Dermis microvascular lymphatic vessel endothelial cell (primary cell): ENCODE results near the gene CD300LG. TPM values are rescaled to one million over a fixed set of nuclear protein-coding genes. Genes with fewer than 3 reads are reported as not detected.

Source experiments
- DNase-seq, 2 donors: peaks; one replicate each; pipeline versions ENCODE4 v3.0.0 to v3.0.0-alpha.2; 2010; ENCODE audit warnings: low read depth in 2 of 2
- total RNA-seq: library from RNA; depleted of rRNA; stranded (reverse); fragments of >200 nt; gene quantifications from 2 replicates; pipeline ENCODE4 v1.2.1, GENCODE V29; 2014

Gene CD300LG
- total RNA-seq, 1 donor from 2014 or later: not detected

GRCh38 chr17:43905400-43905984, 58.5 kb downstream of the CD300LG start:
- no peak for DNase-seq

GRCh38 chr17:43905985-43906852, 59.2 kb downstream of the CD300LG start:
- DNase-seq: no peak

GRCh38 chr17:43906951-43907424, 60.0 kb downstream of the CD300LG start:
- no peak for DNase-seq

DNA sequence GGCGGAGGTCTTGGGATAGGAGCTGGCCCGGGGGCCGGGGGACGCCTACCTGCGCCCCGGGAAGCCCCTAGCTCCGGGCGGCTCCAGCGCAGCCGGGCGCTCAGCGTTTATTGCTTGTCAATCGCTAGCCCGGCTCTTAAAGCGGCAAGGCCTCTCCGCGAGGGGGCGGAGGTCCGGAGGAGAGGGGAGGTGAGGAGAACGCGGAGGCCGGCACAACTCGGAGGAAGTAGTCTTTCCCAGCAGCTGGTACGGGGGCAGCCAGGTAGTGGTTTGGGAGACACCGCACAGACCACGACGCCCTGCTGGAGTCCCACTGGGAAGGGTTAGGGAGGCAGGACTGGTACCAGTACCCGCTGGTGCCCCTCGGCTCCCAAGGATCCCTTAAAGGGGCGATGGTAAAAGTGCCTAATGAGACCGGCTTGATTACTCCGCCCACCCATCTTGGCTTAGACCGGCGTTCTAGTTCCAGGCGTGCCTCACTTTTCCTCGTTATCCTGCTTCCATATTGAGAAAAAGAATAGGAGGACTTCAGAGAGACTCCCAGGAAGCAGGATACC, 60.5 kb downstream of the CD300LG start, which contains the start of gene MPP2:
Gene MPP2 (minus strand): TSS at position 112 of the 557 bp plus-strand sequence. CDS start 3,076 bp downstream, outside the sequence.
- DNase-seq: peak in 1 of 2 donors; percentile 49

DNA sequence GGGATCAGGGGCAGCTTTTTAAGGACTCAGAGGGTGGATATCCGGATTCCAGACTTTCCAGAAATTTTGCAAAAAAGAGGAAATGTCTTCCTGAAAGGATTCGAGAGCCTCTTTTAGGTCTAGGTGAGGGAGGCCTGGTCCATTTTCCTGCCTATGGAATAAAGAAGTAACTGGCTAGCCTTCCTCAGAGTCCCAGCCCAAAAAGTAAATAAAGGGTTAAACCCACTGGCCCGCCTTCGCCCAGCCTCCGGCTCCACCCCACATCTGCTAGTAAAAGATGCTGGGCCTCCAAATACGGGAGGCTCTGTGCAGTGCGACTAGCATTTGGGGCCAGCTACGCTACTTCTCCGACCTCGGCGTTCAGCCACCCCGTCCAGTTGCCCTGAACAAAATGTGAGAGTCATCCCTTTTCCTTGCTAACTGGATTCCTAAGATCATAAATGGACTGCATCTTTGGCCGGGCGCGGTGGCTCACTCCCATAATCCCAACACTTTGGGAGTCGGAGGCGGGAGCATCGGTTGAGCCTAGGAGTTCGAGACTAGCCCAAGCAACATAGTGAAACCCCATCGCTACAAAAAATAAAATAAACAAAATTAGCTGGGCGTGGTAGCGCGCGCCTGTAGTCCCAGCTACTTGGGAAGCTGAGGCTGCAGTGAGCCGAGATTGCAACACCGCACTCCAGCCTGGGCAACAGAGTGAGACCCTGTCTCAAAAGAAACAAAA, 61.2 kb downstream of the CD300LG start:
- DNase-seq: no peak

DNA sequence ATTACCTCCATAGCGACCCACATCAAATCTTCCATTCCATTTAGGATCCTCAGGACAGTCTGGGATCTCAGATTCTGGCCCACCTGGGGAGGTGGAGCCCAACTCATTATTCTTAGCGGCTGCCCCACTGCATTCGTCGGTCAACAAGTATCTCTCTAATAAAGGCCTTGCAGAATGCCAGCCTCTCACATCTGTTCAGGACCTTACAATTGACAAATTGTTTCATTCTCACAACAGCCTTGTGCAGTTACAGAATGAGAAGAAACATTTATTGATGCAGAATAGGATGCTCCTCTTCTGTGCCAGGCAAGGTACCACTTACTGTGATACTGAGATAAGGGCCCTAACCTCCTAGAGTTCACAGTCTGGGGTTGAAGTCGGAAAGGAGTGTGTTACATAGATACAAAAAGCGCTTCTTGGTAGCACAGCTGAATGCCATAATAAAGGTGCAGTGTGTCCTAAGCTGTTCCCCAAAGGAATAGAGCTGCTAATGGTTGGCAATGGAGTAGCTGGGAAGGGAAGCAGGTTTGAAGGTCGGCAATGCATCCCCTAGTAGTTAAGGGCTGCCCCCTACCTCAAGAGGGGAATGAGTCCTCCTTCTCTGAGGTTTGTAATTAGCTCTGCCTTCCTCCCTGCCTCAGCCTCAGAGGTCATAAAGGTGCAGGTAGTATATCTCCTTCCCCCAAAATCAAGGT, 62.7 kb downstream of the CD300LG start:
- no peak for DNase-seq

- no peak for DNase-seq
These were observed 64.9 kb downstream of the CD300LG start for GRCh38 chr17:43911904-43912303.

DNA sequence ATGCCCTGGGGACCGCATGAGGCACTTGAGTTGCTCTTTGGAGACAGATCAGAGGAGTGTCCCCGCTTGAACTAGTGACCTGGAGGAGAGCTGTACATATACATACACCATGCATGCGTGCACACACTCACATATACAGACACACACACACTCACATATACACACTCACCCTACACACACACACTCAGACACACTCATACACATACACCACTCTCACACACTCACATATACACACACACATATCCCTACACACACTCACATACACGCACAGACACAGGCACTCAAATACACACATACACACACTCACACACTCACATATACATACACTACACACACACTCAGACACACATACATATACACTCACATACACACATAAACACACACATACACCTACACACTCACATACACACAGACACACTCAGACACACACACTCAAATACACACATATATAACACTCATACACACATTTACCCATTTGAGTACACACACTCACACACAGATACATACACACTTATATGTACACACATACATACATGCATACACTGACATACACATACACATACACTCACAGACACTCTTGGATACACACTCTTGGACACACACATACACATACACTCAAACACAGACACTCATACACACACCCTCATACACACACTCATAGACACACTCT, 65.8 kb downstream of the CD300LG start:
- DNase-seq: no peak

Other genes starting within 250 kb of the CD300LG start
- 0.51 and 1.0 TPM in 2 replicates for gene MEOX1, start 185.3 kb upstream of the CD300LG start, total RNA-seq
- gene SOST, start 88.4 kb upstream of the CD300LG start, total RNA-seq: not detected in 2 replicates
- 48.5 and 90.3 TPM in 2 replicates for gene DUSP3, start 68.2 kb upstream of the CD300LG start, total RNA-seq
- gene CFAP97D1, start 66.7 kb upstream of the CD300LG start, total RNA-seq: under 0.01 TPM in 1 of 2 replicates, not detected in the other
- 1.3 and 1.4 TPM in 2 replicates for gene MPP3, start 14.0 kb upstream of the CD300LG start, total RNA-seq
- gene MPP2, start 60.4 kb downstream of the CD300LG start, total RNA-seq: 0.13 TPM in 2 replicates
- gene PPY, start 95.3 kb downstream of the CD300LG start, total RNA-seq: not detected in 2 replicates
- gene PYY, start 106.8 kb downstream of the CD300LG start, total RNA-seq: not detected in 2 replicates
- 2.0 and 4.9 TPM in 2 replicates for gene NAGS, start 157.4 kb downstream of the CD300LG start, total RNA-seq
- 82.8 and 89.0 TPM in 2 replicates for gene TMEM101, start 167.8 kb downstream of the CD300LG start, total RNA-seq
- gene LSM12, start 219.5 kb downstream of the CD300LG start, total RNA-seq: 22.5 and 25.3 TPM in 2 replicates
- gene G6PC3, start 223.6 kb downstream of the CD300LG start, total RNA-seq: 23.6 and 33.0 TPM in 2 replicates